WTC11 (cell line): ENCODE data around the gene GIPC3. TPM values are rescaled to one million over a fixed set of nuclear protein-coding genes. Genes with fewer than 3 reads are reported as not detected.

Experiments used
- ATAC-seq: fragments of 200-7000 bp; cut with Tn5 transposase; 2 replicates; pipeline ENCODE4 v1.10.0; 2021; ENCODE audit warnings: mild to moderate bottlenecking, moderate library complexity
- CTCF ChIA-PET: fragments of 300-600 bp; sonication (Branson Sonifier 250); formaldehyde crosslinking; loops from one replicate; lab custom pipeline; 2021; ENCODE audit warnings: antibody characterized with exemption; lab: Charles Lee
- POLR2A ChIA-PET: fragments of 350-600 bp; sonication (Branson Sonifier 250); formaldehyde crosslinking; loops from one replicate; lab custom pipeline; 2021; ENCODE audit warnings: antibody characterized with exemption; lab: Charles Lee
- DNase-seq: peaks from one replicate; pipeline ENCODE4 v3.0.0; 2021; ENCODE audit warnings: low spot score
- H3K27ac Mint-ChIP-seq: 2 replicates; pipeline ENCODE4 v1.8.0; 2021; ENCODE audit warnings: mixed read lengths
- H3K27me3 Mint-ChIP-seq: 2 replicates; pipeline ENCODE4 v1.8.0; 2021; ENCODE audit warnings: low read depth, mild to moderate bottlenecking, moderate library complexity, mixed read lengths
- H3K36me3 Mint-ChIP-seq: 2 replicates; pipeline ENCODE4 v1.8.0; 2021; ENCODE audit warnings: mixed read lengths
- H3K4me1 Mint-ChIP-seq: 2 replicates; pipeline ENCODE4 v1.8.0; 2022; ENCODE audit warnings: mixed read lengths
- H3K4me3 Mint-ChIP-seq: 2 replicates; pipeline ENCODE4 v1.8.0; 2021; ENCODE audit warnings: mild to moderate bottlenecking, moderate library complexity, mixed read lengths
- H3K9me3 Mint-ChIP-seq: 2 replicates; pipeline ENCODE4 v1.8.0; 2021; ENCODE audit warnings: mixed read lengths
- CBFB ChIP-seq: sonication (generic); formaldehyde crosslinking; IDR thresholded peaks from 2 replicates; pipeline ENCODE4 v1.8.1; 2022; ENCODE audit warnings: mild to moderate bottlenecking, low read depth, missing genetic modification reagents
- CREB1 ChIP-seq: sonication (generic); formaldehyde crosslinking; IDR thresholded peaks from 2 replicates; pipeline ENCODE4 v1.8.0; 2023; ENCODE audit warnings: mild to moderate bottlenecking, missing genetic modification reagents
- CREM ChIP-seq: sonication (generic); formaldehyde crosslinking; IDR thresholded peaks from 2 replicates; pipeline ENCODE4 v1.8.1; 2022; ENCODE audit warnings: mild to moderate bottlenecking, missing genetic modification reagents, moderate library complexity
- E2F5 ChIP-seq: sonication (generic); formaldehyde crosslinking; IDR thresholded peaks from 2 replicates; pipeline ENCODE4 v1.8.1; 2022; ENCODE audit warnings: mild to moderate bottlenecking, moderate library complexity, missing genetic modification reagents
- ESRRA ChIP-seq: sonication (generic); formaldehyde crosslinking; IDR thresholded peaks from 2 replicates; pipeline ENCODE4 v1.8.1; 2022; ENCODE audit warnings: mild to moderate bottlenecking, missing genetic modification reagents, borderline replicate concordance
- ETV6 ChIP-seq: sonication (generic); formaldehyde crosslinking; IDR thresholded peaks from 2 replicates; pipeline ENCODE4 v1.8.1; 2022; ENCODE audit warnings: mild to moderate bottlenecking, missing genetic modification reagents
- FOXK1 ChIP-seq: sonication (generic); formaldehyde crosslinking; IDR thresholded peaks from 2 replicates; pipeline ENCODE4 v1.8.0; 2022; ENCODE audit warnings: mild to moderate bottlenecking, moderate library complexity, missing genetic modification reagents
- FOXP1 ChIP-seq: sonication (generic); formaldehyde crosslinking; IDR thresholded peaks from 2 replicates; pipeline ENCODE4 v1.8.0; 2022; ENCODE audit warnings: missing genetic modification reagents, mild to moderate bottlenecking, moderate library complexity, borderline replicate concordance
- GABPB1 ChIP-seq: sonication (generic); formaldehyde crosslinking; IDR thresholded peaks from 2 replicates; pipeline ENCODE4 v1.8.1; 2023; ENCODE audit warnings: mild to moderate bottlenecking, missing genetic modification reagents
- IRF2 ChIP-seq: sonication (generic); formaldehyde crosslinking; IDR thresholded peaks from 2 replicates; pipeline ENCODE4 v1.8.0; 2022; ENCODE audit warnings: low read depth, missing genetic modification reagents, borderline replicate concordance
- JAZF1 ChIP-seq: fragments of 250-450 bp; sonication (Bioruptor Pico); IDR thresholded peaks from 2 replicates; pipeline ENCODE4 v1.9.0; 2021; ENCODE audit warnings: moderate library complexity, mild to moderate bottlenecking, inconsistent platforms
- KAT7 ChIP-seq: sonication (generic); formaldehyde crosslinking; IDR thresholded peaks from 2 replicates; pipeline ENCODE4 v1.8.1; 2023; ENCODE audit warnings: missing genetic modification reagents, mild to moderate bottlenecking, borderline replicate concordance
- MLX ChIP-seq: sonication (generic); formaldehyde crosslinking; IDR thresholded peaks from 2 replicates; pipeline ENCODE4 v1.8.1; 2023; ENCODE audit warnings: mild to moderate bottlenecking, missing genetic modification reagents, moderate library complexity
- NFATC4 ChIP-seq: fragments of 250-450 bp; sonication (Bioruptor Pico); IDR thresholded peaks from 2 replicates; pipeline ENCODE4 v1.9.0; 2021; ENCODE audit warnings: mild to moderate bottlenecking
- NFYB ChIP-seq: sonication (generic); formaldehyde crosslinking; conservative IDR thresholded peaks from 2 replicates; pipeline ENCODE4 v1.8.0; 2022; ENCODE audit warnings: low read depth, missing genetic modification reagents
- NR2C2 ChIP-seq: sonication (generic); formaldehyde crosslinking; IDR thresholded peaks from 2 replicates; pipeline ENCODE4 v1.8.0; 2022; ENCODE audit warnings: mild to moderate bottlenecking, missing genetic modification reagents
- PRDM15 ChIP-seq: sonication (generic); formaldehyde crosslinking; IDR thresholded peaks from 2 replicates; pipeline ENCODE4 v1.8.0; 2022; ENCODE audit warnings: missing genetic modification reagents
- PRRX2 ChIP-seq: fragments of 250-450 bp; sonication (Bioruptor Pico); IDR thresholded peaks from 2 replicates; pipeline ENCODE4 v1.8.0; 2021; ENCODE audit warnings: mild to moderate bottlenecking
- RORB ChIP-seq: fragments of 250-450 bp; sonication (Bioruptor Pico); IDR thresholded peaks from 2 replicates; pipeline ENCODE4 v1.9.0; 2021; ENCODE audit warnings: mild to moderate bottlenecking
- SMAD4 ChIP-seq: sonication (generic); formaldehyde crosslinking; IDR thresholded peaks from 2 replicates; pipeline ENCODE4 v1.8.0; 2022; ENCODE audit warnings: mild to moderate bottlenecking, missing genetic modification reagents
- SP1 ChIP-seq: sonication (generic); formaldehyde crosslinking; conservative IDR thresholded peaks from 2 replicates; pipeline ENCODE4 v1.8.1; 2022; ENCODE audit warnings: missing genetic modification reagents
- TP53 ChIP-seq: sonication (generic); formaldehyde crosslinking; IDR thresholded peaks from 2 replicates; pipeline ENCODE4 v1.8.1; 2023; ENCODE audit warnings: mild to moderate bottlenecking, missing genetic modification reagents
- ZNF138 ChIP-seq: sonication (generic); formaldehyde crosslinking; conservative IDR thresholded peaks from 2 replicates; pipeline ENCODE4 v1.8.1; 2022; ENCODE audit warnings: mild to moderate bottlenecking, moderate library complexity, missing genetic modification reagents
- total RNA-seq: library from RNA; stranded (reverse); gene quantifications from 3 replicates; pipeline ENCODE4 v1.2.3, GENCODE V29; 2021
- TF ChIP-seq, protein P1 (sequence below): sonication (generic); formaldehyde crosslinking; IDR thresholded peaks from 2 replicates; pipeline ENCODE4 v1.8.0; 2022; ENCODE audit warnings: mild to moderate bottlenecking, missing genetic modification reagents
- TF ChIP-seq, protein P2 (sequence below): sonication (generic); formaldehyde crosslinking; IDR thresholded peaks from 2 replicates; pipeline ENCODE4 v1.8.0; 2022; ENCODE audit warnings: mild to moderate bottlenecking, missing genetic modification reagents
- TF ChIP-seq, protein P3 (sequence below): fragments of 250-450 bp; sonication (Bioruptor Pico); IDR thresholded peaks from 2 replicates; pipeline ENCODE4 v1.9.0; 2021; ENCODE audit warnings: mild to moderate bottlenecking

The GIPC3 gene
- total RNA-seq, 1 experiment from 2014 or later = 1.0 TPM

GRCh38 chr19:3570606-3571011 lies 14.7 kb upstream of the GIPC3 start:
- H3K36me3 Mint-ChIP-seq = peaks cover 8% of the 10 kb centered on the region
- no peak overlapping the region for H3K27ac Mint-ChIP-seq
- H3K27me3 Mint-ChIP-seq = no peaks in the 10 kb centered on the region; the same call in 1 of the 2 replicates
- CTCF ChIA-PET = no interaction called here
- DNase-seq = no peak
- H3K4me3 Mint-ChIP-seq = no peak overlapping the region
- POLR2A ChIA-PET = no interaction called here
- no peaks in the 10 kb centered on the region for H3K9me3 Mint-ChIP-seq
- no peak for ATAC-seq
- TF ChIP-seq ZNF138 (no peak), FOXP1 (CRISPR knock-in tag) (no peak), PRRX2 (CRISPR knock-in tag) (no peak), TP53 (no peak), MLX (CRISPR knock-in tag) (no peak), CREB1 (CRISPR knock-in tag) (no peak), NFATC4 (CRISPR knock-in tag) (no peak)
- TF ChIP-seq, all 79 proteins: peak for 0
- peaks cover 15% of the 10 kb centered on the region for H3K4me1 Mint-ChIP-seq

GRCh38 chr19:3572132-3572854 lies 13.0 kb upstream of the GIPC3 start:
- no peaks in the 10 kb centered on the region for H3K9me3 Mint-ChIP-seq
- H3K36me3 Mint-ChIP-seq = peaks cover 8% of the 10 kb centered on the region
- CTCF ChIA-PET = interaction anchor here (0.5 kb wide), 1 partner anchor 54 kb away, joined by 3 read pairs; no protein-coding TSS in a partner anchor
- no peaks in the 10 kb centered on the region; the same call in 1 of the 2 replicates for H3K27me3 Mint-ChIP-seq
- TF ChIP-seq FOXK1 (CRISPR knock-in tag) (no peak), ETV6 (CRISPR knock-in tag) (0 out of 2 replicates have a peak, but pooled peaks have one; percentile 27), NFYB (CRISPR knock-in tag) (peak; percentile 90), ESRRA (no peak), CBFB (CRISPR knock-in tag) (no peak), SP1 (CRISPR knock-in tag) (peak; percentile 95)
- DNase-seq (peak; percentile 100), ATAC-seq (peak; percentile 83)
- peak overlapping the region; percentile 56 for H3K4me3 Mint-ChIP-seq
- H3K4me1 Mint-ChIP-seq = peaks cover 21% of the 10 kb centered on the region
- no peak overlapping the region for H3K27ac Mint-ChIP-seq
- POLR2A ChIA-PET = no interaction called here

DNA sequence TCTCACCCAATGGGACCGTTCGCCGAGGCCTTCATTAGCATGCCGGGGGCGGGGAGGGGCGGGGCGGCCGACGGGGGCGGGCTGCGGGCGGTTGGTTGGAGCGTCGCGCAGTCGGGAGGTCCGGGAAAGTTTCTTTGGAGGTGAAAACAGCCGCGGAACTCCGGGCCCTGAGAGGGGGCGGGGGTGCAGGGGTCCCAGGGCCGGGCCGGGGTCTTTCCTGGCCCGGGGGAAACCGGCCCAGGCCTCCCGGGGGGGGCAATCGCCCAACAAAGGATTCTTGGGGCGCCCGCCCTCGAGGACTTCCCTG lies 12.5 kb upstream of the GIPC3 start, which contains the start of gene HMG20B:
HMG20B (plus strand) TSS at position 90 of the 307 bp plus-strand sequence. CDS start 366 bp downstream, outside the sequence.
- no peak for ATAC-seq
- H3K27ac Mint-ChIP-seq = no peak within 1 kb of the TSS

More for the DNA sequence above, 12.5 kb upstream of the GIPC3 start, which contains the start of gene HMG20B:
- no peak for DNase-seq
- no peak; the same call in 1 of the 2 replicates for TF ChIP-seq CREM
- TF ChIP-seq, protein P1, sequence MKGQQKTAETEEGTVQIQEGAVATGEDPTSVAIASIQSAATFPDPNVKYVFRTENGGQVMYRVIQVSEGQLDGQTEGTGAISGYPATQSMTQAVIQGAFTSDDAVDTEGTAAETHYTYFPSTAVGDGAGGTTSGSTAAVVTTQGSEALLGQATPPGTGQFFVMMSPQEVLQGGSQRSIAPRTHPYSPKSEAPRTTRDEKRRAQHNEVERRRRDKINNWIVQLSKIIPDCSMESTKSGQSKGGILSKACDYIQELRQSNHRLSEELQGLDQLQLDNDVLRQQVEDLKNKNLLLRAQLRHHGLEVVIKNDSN (CRISPR knock-in tag) = no peak
- no peak for TF ChIP-seq E2F5 (CRISPR knock-in tag)
- TF ChIP-seq KAT7 (CRISPR knock-in tag) = no peak
- no peak for TF ChIP-seq RORB (CRISPR knock-in tag)
- TF ChIP-seq NR2C2 = no peak
- no peak for TF ChIP-seq IRF2
- TF ChIP-seq JAZF1 (CRISPR knock-in tag) = no peak
- TF ChIP-seq, protein P2, sequence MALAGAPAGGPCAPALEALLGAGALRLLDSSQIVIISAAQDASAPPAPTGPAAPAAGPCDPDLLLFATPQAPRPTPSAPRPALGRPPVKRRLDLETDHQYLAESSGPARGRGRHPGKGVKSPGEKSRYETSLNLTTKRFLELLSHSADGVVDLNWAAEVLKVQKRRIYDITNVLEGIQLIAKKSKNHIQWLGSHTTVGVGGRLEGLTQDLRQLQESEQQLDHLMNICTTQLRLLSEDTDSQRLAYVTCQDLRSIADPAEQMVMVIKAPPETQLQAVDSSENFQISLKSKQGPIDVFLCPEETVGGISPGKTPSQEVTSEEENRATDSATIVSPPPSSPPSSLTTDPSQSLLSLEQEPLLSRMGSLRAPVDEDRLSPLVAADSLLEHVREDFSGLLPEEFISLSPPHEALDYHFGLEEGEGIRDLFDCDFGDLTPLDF = no peak
- TF ChIP-seq SMAD4 (CRISPR knock-in tag) = no peak
- TF ChIP-seq, protein P3, sequence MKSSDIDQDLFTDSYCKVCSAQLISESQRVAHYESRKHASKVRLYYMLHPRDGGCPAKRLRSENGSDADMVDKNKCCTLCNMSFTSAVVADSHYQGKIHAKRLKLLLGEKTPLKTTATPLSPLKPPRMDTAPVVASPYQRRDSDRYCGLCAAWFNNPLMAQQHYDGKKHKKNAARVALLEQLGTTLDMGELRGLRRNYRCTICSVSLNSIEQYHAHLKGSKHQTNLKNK (CRISPR knock-in tag) = no peak
- no peak for TF ChIP-seq CREB1 (CRISPR knock-in tag)
- TF ChIP-seq PRDM15 = no peak
- no peak for TF ChIP-seq GABPB1
- Mint-ChIP-seq H3K36me3 (peaks cover 8% of the 10 kb centered on the region), H3K27me3 (no peaks in the 10 kb centered on the region; the same call in 1 of the 2 replicates), H3K9me3 (no peaks in the 10 kb centered on the region), H3K4me3 (peak within 1 kb of the TSS; percentile 71), H3K4me1 (peaks cover 21% of the 10 kb centered on the region)
- ChIA-PET POLR2A (no interaction called here), CTCF (interaction anchor here (1.5 to 1.8 kb wide), 3 partner anchors 13 to 297 kb away, joined by 6 to 7 read pairs (median 7); partner anchors contain the start of gene GIPC3)
